ENCODE measurements around the gene GRB14. TPM values are rescaled to one million over a fixed set of nuclear protein-coding genes. Genes with fewer than 3 reads are reported as not detected.

The GRB14 gene
- total RNA-seq, result 2.7 TPM

GRCh38 chr2:164620873-164621763 is at the start of gene GRB14:
GRB14 (minus strand) TSS chr2:164621482; CDS start chr2:164621309, 173 bp downstream.
- intact Hi-C loops (cut with DNase I), result no loop called here
- TF ChIP-seq, protein P1, sequence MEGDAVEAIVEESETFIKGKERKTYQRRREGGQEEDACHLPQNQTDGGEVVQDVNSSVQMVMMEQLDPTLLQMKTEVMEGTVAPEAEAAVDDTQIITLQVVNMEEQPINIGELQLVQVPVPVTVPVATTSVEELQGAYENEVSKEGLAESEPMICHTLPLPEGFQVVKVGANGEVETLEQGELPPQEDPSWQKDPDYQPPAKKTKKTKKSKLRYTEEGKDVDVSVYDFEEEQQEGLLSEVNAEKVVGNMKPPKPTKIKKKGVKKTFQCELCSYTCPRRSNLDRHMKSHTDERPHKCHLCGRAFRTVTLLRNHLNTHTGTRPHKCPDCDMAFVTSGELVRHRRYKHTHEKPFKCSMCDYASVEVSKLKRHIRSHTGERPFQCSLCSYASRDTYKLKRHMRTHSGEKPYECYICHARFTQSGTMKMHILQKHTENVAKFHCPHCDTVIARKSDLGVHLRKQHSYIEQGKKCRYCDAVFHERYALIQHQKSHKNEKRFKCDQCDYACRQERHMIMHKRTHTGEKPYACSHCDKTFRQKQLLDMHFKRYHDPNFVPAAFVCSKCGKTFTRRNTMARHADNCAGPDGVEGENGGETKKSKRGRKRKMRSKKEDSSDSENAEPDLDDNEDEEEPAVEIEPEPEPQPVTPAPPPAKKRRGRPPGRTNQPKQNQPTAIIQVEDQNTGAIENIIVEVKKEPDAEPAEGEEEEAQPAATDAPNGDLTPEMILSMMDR (IDR thresholded peaks at IDR 0.05), result no peak
- TF ChIP-seq POLR2AphosphoS5 (IDR thresholded peaks at IDR 0.05; ENCODE audit: insufficient read depth in 1 of 2, low read depth in 1 of 2) (no peak), POLR2A (IDR thresholded peaks at IDR 0.05) (no peak)
- Histone ChIP-seq H3K36me3 (no peaks in the 10 kb centered on the region), H3K27me3 (no peaks in the 10 kb centered on the region), H3K27ac (no peak within 1 kb of the TSS), H3K4me3 (peak within 1 kb of the TSS; percentile 56 to 68), H3K4me1 (peaks cover 5% of the 10 kb centered on the region), H3K9me3 (no peaks in the 10 kb centered on the region)
- DNase-seq (ENCODE audit: extremely low spot score in 2 of 2), result no peak

- no peaks in the 10 kb centered on the region for H3K9me3 ChIP-seq
- no peak for DNase-seq (ENCODE audit: extremely low spot score in 2 of 2)
- H3K27me3 ChIP-seq, result no peaks in the 10 kb centered on the region
- no peak overlapping the region for H3K4me3 ChIP-seq
- no peak for TF ChIP-seq POLR2A (IDR thresholded peaks at IDR 0.05)
- TF ChIP-seq POLR2AphosphoS5 (IDR thresholded peaks at IDR 0.05; ENCODE audit: insufficient read depth in 1 of 2, low read depth in 1 of 2), result no peak
- TF ChIP-seq, protein P1 (IDR thresholded peaks at IDR 0.05), result no peak
- intact Hi-C loops (cut with DNase I), result no loop called here
- no peaks in the 10 kb centered on the region for H3K36me3 ChIP-seq
- no peaks in the 10 kb centered on the region for H3K4me1 ChIP-seq
- H3K27ac ChIP-seq, result no peak overlapping the region
Observed at GRCh38 chr2:164669291-164669690, 48.0 kb upstream of the GRB14 start.

DNA sequence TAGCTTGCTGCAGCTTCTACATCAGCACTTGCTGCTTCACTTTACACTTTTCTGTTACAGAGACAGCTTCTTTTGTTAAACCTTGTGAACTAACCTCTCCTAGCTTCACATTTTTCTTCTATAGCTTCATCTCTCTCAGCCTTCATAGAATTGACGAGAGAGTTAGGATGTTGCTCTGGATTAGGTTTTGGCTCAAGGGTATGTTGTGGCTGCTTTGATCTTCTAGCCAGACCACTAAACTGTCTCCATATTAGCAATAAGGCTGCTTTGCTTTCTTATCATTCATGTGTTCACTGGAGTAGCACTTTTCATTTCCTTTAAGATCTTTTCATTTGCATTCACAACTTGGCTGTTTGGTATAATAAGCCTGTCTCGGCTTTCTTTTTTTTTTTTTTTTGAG is 46.3 kb upstream of the GRB14 start:
- Histone ChIP-seq H3K27ac (no peak overlapping the region), H3K36me3 (no peaks in the 10 kb centered on the region), H3K9me3 (no peaks in the 10 kb centered on the region), H3K27me3 (no peaks in the 10 kb centered on the region), H3K4me1 (no peaks in the 10 kb centered on the region), H3K4me3 (no peak overlapping the region)
- intact Hi-C loops (cut with DNase I), result no loop called here
- no peak for TF ChIP-seq POLR2AphosphoS5 (IDR thresholded peaks at IDR 0.05; ENCODE audit: insufficient read depth in 1 of 2, low read depth in 1 of 2)
- TF ChIP-seq, protein P1 (IDR thresholded peaks at IDR 0.05), result no peak
- DNase-seq (ENCODE audit: extremely low spot score in 2 of 2), result no peak

- Histone ChIP-seq H3K9me3 (no peaks in the 10 kb centered on the region), H3K36me3 (no peaks in the 10 kb centered on the region), H3K4me3 (no peak overlapping the region), H3K27ac (no peak overlapping the region), H3K27me3 (no peaks in the 10 kb centered on the region), H3K4me1 (no peaks in the 10 kb centered on the region)
- no peak for TF ChIP-seq POLR2AphosphoS5 (IDR thresholded peaks at IDR 0.05; ENCODE audit: insufficient read depth in 1 of 2, low read depth in 1 of 2)
- TF ChIP-seq POLR2A (IDR thresholded peaks at IDR 0.05), result no peak
- TF ChIP-seq, protein P1 (IDR thresholded peaks at IDR 0.05), result no peak
- intact Hi-C loops (cut with DNase I), result no loop called here
- no peak for DNase-seq (ENCODE audit: extremely low spot score in 2 of 2)
Observed at GRCh38 chr2:164664070-164664469, 42.8 kb upstream of the GRB14 start.

Data from vagina (tissue), 2 donors.